ENCODE results near the gene DNAI4.

The DNAI4 gene

DNA sequence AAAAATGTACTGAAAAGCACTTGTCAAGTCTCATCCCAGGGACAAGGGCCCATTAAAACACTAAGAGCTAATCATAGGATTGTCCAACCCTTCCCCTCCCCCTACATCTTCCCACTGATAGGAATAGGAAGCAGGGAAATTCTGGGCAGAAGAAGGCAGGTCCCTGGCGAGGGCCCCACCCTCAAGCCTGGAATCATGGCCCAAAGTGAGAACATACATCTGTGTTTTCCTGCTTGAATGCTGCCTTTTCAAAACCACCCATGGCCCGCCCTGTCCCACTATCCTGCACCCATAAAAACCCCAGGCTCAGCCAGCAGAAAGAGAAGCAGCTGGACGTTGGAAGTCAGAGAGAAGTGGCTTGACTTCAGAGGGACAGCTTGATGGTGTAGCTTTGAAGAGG is 4.8 kb downstream of the DNAI4 start:
- Histone ChIP-seq H3K4me1 (ENCODE audit: control insufficient read depth in 1 of 2, insufficient read depth in 2 of 2, low read length in 2 of 2) (peaks cover 0 to 4% of the 10 kb centered on the region in 2 experiments), H2BK12ac (ENCODE audit: low read length) (no peak overlapping the region), H3K9me3 (ENCODE audit: insufficient read depth, low read depth, low read length) (peaks cover 3% of the 10 kb centered on the region), H2BK120ac (ENCODE audit: insufficient read depth, low read length, poor library complexity) (no peak overlapping the region), H3K27ac (ENCODE audit: low read depth, low read length) (no peak overlapping the region), H3K9ac (ENCODE audit: low read length) (no peak overlapping the region), H3K4me3 (ENCODE audit: low read depth, low read length) (no peak overlapping the region), H3K36me3 (ENCODE audit: control insufficient read depth in 1 of 2, insufficient read depth in 2 of 2, low read length in 2 of 2) (no peaks in the 10 kb centered on the region), H3K27me3 (ENCODE audit: insufficient read depth, low read length) (no peaks in the 10 kb centered on the region), H4K91ac (ENCODE audit: low read depth, low read length) (no peak overlapping the region), H4K8ac (ENCODE audit: low read depth, low read length) (no peak overlapping the region), H2BK5ac (ENCODE audit: low read depth, low read length, poor library complexity) (no peak overlapping the region), H3K79me1 (ENCODE audit: low read length) (peaks cover 3% of the 10 kb centered on the region), H2AFZ (ENCODE audit: insufficient read depth, low read length, poor library complexity) (no peak overlapping the region), H3K18ac (ENCODE audit: low read length) (no peak overlapping the region), H3K4me2 (ENCODE audit: low read length) (no peak overlapping the region), H3K23ac (ENCODE audit: low read length) (no peak overlapping the region), H3K14ac (ENCODE audit: low read length) (no peak overlapping the region), H3K4ac (ENCODE audit: low read depth, low read length) (no peak overlapping the region), H4K12ac (ENCODE audit: low read depth, low read length) (no peak overlapping the region), H3K79me2 (ENCODE audit: control insufficient read depth, insufficient read depth, low read length, poor library complexity) (peaks cover 5% of the 10 kb centered on the region), H2AK5ac (ENCODE audit: low read length) (no peak overlapping the region)
- no peak for DNase-seq
- no CpG with 5 or more reads among the region's 3 CpGs for WGBS (ENCODE audit: extremely low coverage, insufficient coverage, insufficient read length)

DNA sequence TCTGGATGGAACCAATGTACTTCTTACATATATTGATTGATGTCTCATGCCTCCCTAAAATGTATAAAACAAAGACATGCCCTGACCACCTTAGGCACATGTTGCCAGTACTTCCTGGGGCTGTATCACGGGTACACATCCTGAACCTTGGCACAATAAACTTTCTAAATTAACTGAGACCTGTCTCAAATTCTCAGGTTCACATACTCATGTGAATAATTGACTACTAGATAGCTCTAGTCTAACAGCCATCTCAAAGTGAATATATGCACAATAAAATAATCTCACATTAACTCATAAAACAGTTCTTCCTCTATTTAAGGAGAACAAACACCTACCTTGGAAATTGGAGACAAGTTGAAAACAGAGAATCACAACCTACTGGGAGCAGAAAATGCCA is 5.6 kb downstream of the DNAI4 start:
- no peak overlapping the region for H3K27ac ChIP-seq (ENCODE audit: low read depth, low read length)
- H3K4me1 ChIP-seq (ENCODE audit: control insufficient read depth in 1 of 2, insufficient read depth in 2 of 2, low read length in 2 of 2) = peaks cover 0 to 4% of the 10 kb centered on the region in 2 experiments
- H4K91ac ChIP-seq (ENCODE audit: low read depth, low read length) = no peak overlapping the region
- H2BK12ac ChIP-seq (ENCODE audit: low read length) = no peak overlapping the region
- no peak overlapping the region for H4K12ac ChIP-seq (ENCODE audit: low read depth, low read length)
- H3K14ac ChIP-seq (ENCODE audit: low read length) = no peak overlapping the region
- no peak overlapping the region for H3K4me3 ChIP-seq (ENCODE audit: low read depth, low read length)
- no peak overlapping the region for H3K4me2 ChIP-seq (ENCODE audit: low read length)
- no peaks in the 10 kb centered on the region for H3K79me1 ChIP-seq (ENCODE audit: low read length)
- no peaks in the 10 kb centered on the region for H3K27me3 ChIP-seq (ENCODE audit: insufficient read depth, low read length)
- no peak overlapping the region for H3K23ac ChIP-seq (ENCODE audit: low read length)
- no peak overlapping the region for H3K18ac ChIP-seq (ENCODE audit: low read length)
- peaks cover 2% of the 10 kb centered on the region for H3K79me2 ChIP-seq (ENCODE audit: control insufficient read depth, insufficient read depth, low read length, poor library complexity)
- no peaks in the 10 kb centered on the region for H3K36me3 ChIP-seq (ENCODE audit: control insufficient read depth in 1 of 2, insufficient read depth in 2 of 2, low read length in 2 of 2)
- peaks cover 3% of the 10 kb centered on the region for H3K9me3 ChIP-seq (ENCODE audit: insufficient read depth, low read depth, low read length)
- no peak overlapping the region for H2AFZ ChIP-seq (ENCODE audit: insufficient read depth, low read length, poor library complexity)
- H2AK5ac ChIP-seq (ENCODE audit: low read length) = no peak overlapping the region
- H2BK120ac ChIP-seq (ENCODE audit: insufficient read depth, low read length, poor library complexity) = no peak overlapping the region
- DNase-seq = no peak
- no peak overlapping the region for H2BK5ac ChIP-seq (ENCODE audit: low read depth, low read length, poor library complexity)
- no peak overlapping the region for H3K4ac ChIP-seq (ENCODE audit: low read depth, low read length)
- H3K9ac ChIP-seq (ENCODE audit: low read length) = no peak overlapping the region
- no peak overlapping the region for H4K8ac ChIP-seq (ENCODE audit: low read depth, low read length)
- WGBS (ENCODE audit: extremely low coverage, insufficient coverage, insufficient read length) = no CpG with 5 or more reads among the region's 1 CpG

DNA sequence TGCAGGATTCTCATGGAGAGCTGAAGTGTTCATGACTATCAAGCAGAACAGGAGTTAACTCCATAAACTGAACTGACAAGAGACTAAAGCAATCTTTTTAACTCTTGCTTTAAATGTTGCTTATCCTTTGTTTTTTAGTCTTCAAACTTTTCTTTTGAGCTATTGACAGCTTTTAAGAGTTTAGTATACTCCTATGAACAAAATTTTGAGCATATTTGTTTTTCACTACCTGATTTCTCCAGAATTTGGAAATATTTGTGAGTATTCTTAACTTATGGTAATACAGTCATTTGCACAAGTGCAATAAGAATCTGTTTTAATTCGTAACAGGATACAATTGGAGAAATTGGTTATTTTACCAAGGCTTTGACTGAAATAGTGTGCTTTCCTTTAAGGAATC is 7.2 kb downstream of the DNAI4 start:
- H3K4me3 ChIP-seq (ENCODE audit: low read depth, low read length) = no peak overlapping the region

DNA sequence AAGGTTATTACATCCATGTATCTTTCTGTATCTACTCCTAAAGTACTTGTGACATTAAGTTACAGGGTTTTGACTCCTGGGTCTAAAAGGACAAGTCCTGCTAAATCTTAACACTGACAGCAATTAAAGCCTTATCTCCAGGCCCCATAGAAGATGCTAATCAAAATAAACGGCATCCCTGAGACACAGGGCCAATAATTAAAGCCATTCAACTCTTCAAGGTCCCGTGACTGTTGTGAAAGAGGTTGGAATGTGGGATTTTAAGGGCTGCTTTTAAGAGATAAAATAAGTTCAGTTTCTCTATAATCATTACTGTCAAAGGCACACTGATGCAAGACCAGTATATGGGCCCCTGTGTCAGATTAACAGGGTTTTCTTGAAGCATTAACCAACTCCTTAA is 8.3 kb downstream of the DNAI4 start:
- Histone ChIP-seq H2BK5ac (ENCODE audit: low read depth, low read length, poor library complexity) (no peak overlapping the region), H3K27me3 (ENCODE audit: insufficient read depth, low read length) (no peaks in the 10 kb centered on the region), H3K36me3 (ENCODE audit: control insufficient read depth in 1 of 2, insufficient read depth in 2 of 2, low read length in 2 of 2) (no peaks in the 10 kb centered on the region), H3K23ac (ENCODE audit: low read length) (no peak overlapping the region), H3K79me1 (ENCODE audit: low read length) (no peaks in the 10 kb centered on the region), H4K8ac (ENCODE audit: low read depth, low read length) (no peak overlapping the region), H3K4me2 (ENCODE audit: low read length) (no peak overlapping the region), H3K27ac (ENCODE audit: low read depth, low read length) (no peak overlapping the region), H4K12ac (ENCODE audit: low read depth, low read length) (no peak overlapping the region), H3K9me3 (ENCODE audit: insufficient read depth, low read depth, low read length) (peaks cover 3% of the 10 kb centered on the region), H4K91ac (ENCODE audit: low read depth, low read length) (no peak overlapping the region), H2AK5ac (ENCODE audit: low read length) (no peak overlapping the region), H3K18ac (ENCODE audit: low read length) (no peak overlapping the region), H3K4me3 (ENCODE audit: low read depth, low read length) (no peak overlapping the region), H3K79me2 (ENCODE audit: control insufficient read depth, insufficient read depth, low read length, poor library complexity) (no peaks in the 10 kb centered on the region), H3K4ac (ENCODE audit: low read depth, low read length) (no peak overlapping the region), H3K4me1 (ENCODE audit: control insufficient read depth in 1 of 2, insufficient read depth in 2 of 2, low read length in 2 of 2) (no peaks in the 10 kb centered on the region), H2BK120ac (ENCODE audit: insufficient read depth, low read length, poor library complexity) (no peak overlapping the region), H3K14ac (ENCODE audit: low read length) (no peak overlapping the region), H2BK12ac (ENCODE audit: low read length) (no peak overlapping the region), H2AFZ (ENCODE audit: insufficient read depth, low read length, poor library complexity) (no peak overlapping the region), H3K9ac (ENCODE audit: low read length) (no peak overlapping the region)
- no CpG with 5 or more reads among the region's 2 CpGs for WGBS (ENCODE audit: extremely low coverage, insufficient coverage, insufficient read length)
- peak in 1 of 2 donors; percentile 16 for DNase-seq

More for the DNA sequence above, 7.2 kb downstream of the DNAI4 start:
- Histone ChIP-seq H3K79me2 (ENCODE audit: control insufficient read depth, insufficient read depth, low read length, poor library complexity) (peaks cover 2% of the 10 kb centered on the region), H4K91ac (ENCODE audit: low read depth, low read length) (no peak overlapping the region), H3K9ac (ENCODE audit: low read length) (no peak overlapping the region), H2BK120ac (ENCODE audit: insufficient read depth, low read length, poor library complexity) (no peak overlapping the region), H4K8ac (ENCODE audit: low read depth, low read length) (no peak overlapping the region), H2BK5ac (ENCODE audit: low read depth, low read length, poor library complexity) (no peak overlapping the region), H2BK12ac (ENCODE audit: low read length) (no peak overlapping the region), H3K18ac (ENCODE audit: low read length) (no peak overlapping the region), H3K79me1 (ENCODE audit: low read length) (no peaks in the 10 kb centered on the region), H3K36me3 (ENCODE audit: control insufficient read depth in 1 of 2, insufficient read depth in 2 of 2, low read length in 2 of 2) (no peaks in the 10 kb centered on the region), H4K12ac (ENCODE audit: low read depth, low read length) (no peak overlapping the region), H3K27me3 (ENCODE audit: insufficient read depth, low read length) (no peaks in the 10 kb centered on the region), H3K4me1 (ENCODE audit: control insufficient read depth in 1 of 2, insufficient read depth in 2 of 2, low read length in 2 of 2) (no peaks in the 10 kb centered on the region), H3K14ac (ENCODE audit: low read length) (no peak overlapping the region), H2AFZ (ENCODE audit: insufficient read depth, low read length, poor library complexity) (no peak overlapping the region), H3K27ac (ENCODE audit: low read depth, low read length) (no peak overlapping the region), H3K23ac (ENCODE audit: low read length) (no peak overlapping the region), H2AK5ac (ENCODE audit: low read length) (no peak overlapping the region), H3K9me3 (ENCODE audit: insufficient read depth, low read depth, low read length) (peaks cover 3% of the 10 kb centered on the region), H3K4ac (ENCODE audit: low read depth, low read length) (no peak overlapping the region), H3K4me2 (ENCODE audit: low read length) (no peak overlapping the region)
- no CpG with 5 or more reads among the region's 1 CpG for WGBS (ENCODE audit: extremely low coverage, insufficient coverage, insufficient read length)
- no peak for DNase-seq
